Femur (tissue), 1 donor: ENCODE results near the gene SUCO.

Experiments
- DNase-seq: peaks from one replicate; pipeline ENCODE4 v3.0.0-alpha.2; 2017

The SUCO gene

GRCh38 chr1:172653015-172653709, 120.2 kb downstream of the SUCO start:
- DNase-seq, result no peak

GRCh38 chr1:172654535-172654934, 121.6 kb downstream of the SUCO start:
- DNase-seq, result no peak

- DNase-seq, result no peak
These were observed 123.6 kb downstream of the SUCO start for GRCh38 chr1:172656576-172656975.

GRCh38 chr1:172657586-172657985, 124.6 kb downstream of the SUCO start:
- no peak for DNase-seq

- DNase-seq, result no peak
These were observed 126.0 kb downstream of the SUCO start, which contains the start of gene FASLG for GRCh38 chr1:172658871-172659453. Gene FASLG (plus strand): TSS chr1:172659103. CDS start chr1:172659202, 99 bp downstream.

DNA sequence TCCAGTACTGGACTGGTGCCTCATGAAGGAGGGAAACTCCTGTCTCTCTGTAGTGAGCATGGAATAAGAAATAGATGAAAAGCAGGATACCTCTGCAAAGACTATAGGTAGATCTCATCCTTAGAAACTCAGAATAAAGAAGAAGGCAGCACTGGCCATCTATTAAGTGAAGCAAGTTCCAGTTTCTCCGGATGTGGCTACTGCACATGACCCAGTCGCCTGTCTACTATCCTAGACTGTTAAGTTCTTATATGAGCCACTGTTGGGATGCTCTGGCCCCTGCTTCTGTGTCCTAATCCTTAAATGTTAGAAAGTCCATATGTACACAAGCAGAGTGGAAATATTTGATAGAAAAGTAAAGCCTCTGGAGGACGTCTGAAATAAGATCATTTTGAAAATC, 128.2 kb downstream of the SUCO start:
- DNase-seq, result no peak
